GM12878 (cell line): ENCODE measurements around the gene PADI4.

Experiments
- ASH2L ChIP-seq: fragments of 300-600, 200-600 bp; sonication (generic); IDR thresholded peaks from 2 replicates; pipeline ENCODE4 v1.6.1; 2017; ENCODE audit warnings: low read depth, mild to moderate bottlenecking, borderline replicate concordance
- CEBPB ChIP-seq, 2 experiments: fragments of 150-350 bp in 1 of 2; IDR thresholded peaks; 2 replicates each; pipeline ENCODE4 v1.6.1; 2012 to 2014; ENCODE audit warnings: low read depth in 2 of 2, low read length in 2 of 2, borderline replicate concordance in 1 of 2, inconsistent platforms in 1 of 2
- CTCF ChIP-seq, 3 experiments: IDR thresholded peaks in 2 of 3; conservative IDR thresholded peaks in 1 of 3; 2 replicates each; pipeline ENCODE4 v1.5.1; 2011; ENCODE audit warnings: low read depth in 3 of 3, low read length in 3 of 3, mild to moderate bottlenecking in 3 of 3, control low read depth in 2 of 3, moderate library complexity in 2 of 3, inconsistent platforms in 1 of 3, mixed read lengths in 1 of 3; ENCODE audit not compliant: control insufficient read depth in 2 of 3, insufficient read depth in 1 of 3; ENCODE audit errors: extremely low read depth in 1 of 3
- FOXM1 ChIP-seq: IDR thresholded peaks from 2 replicates; pipeline ENCODE4 v1.6.1; 2012; ENCODE audit warnings: low read depth, mild to moderate bottlenecking, inconsistent platforms, low read length, moderate library complexity
- KAT2A ChIP-seq: conservative IDR thresholded peaks from 2 replicates; pipeline ENCODE4 v1.6.1; 2011; ENCODE audit warnings: low read depth, low read length; ENCODE audit not compliant: control insufficient read depth
- MTA3 ChIP-seq: IDR thresholded peaks from 2 replicates; pipeline ENCODE4 v1.6.1; 2012; ENCODE audit warnings: low read length, inconsistent platforms, borderline replicate concordance
- NFYA ChIP-seq: IDR thresholded peaks from 2 replicates; pipeline ENCODE4 v1.6.1; 2011; ENCODE audit warnings: low read depth, mild to moderate bottlenecking, low read length, improper control_type of control experiment, borderline replicate concordance
- NR2F1 ChIP-seq: fragments of 450-650 bp; conservative IDR thresholded peaks from 2 replicates; pipeline ENCODE4 v1.6.1; 2017; ENCODE audit warnings: mild to moderate bottlenecking
- POLR2A ChIP-seq: IDR thresholded peaks from 2 replicates; pipeline ENCODE4 v1.6.1; 2011; ENCODE audit warnings: low read depth, mild to moderate bottlenecking, low read length
- POLR2AphosphoS5 ChIP-seq: IDR thresholded peaks from 2 replicates; pipeline ENCODE4 v1.6.1; 2011; ENCODE audit warnings: mild to moderate bottlenecking, low read length, inconsistent platforms
- TARDBP ChIP-seq: IDR thresholded peaks from 2 replicates; pipeline ENCODE4 v1.6.1; 2016; ENCODE audit warnings: borderline replicate concordance
- ZNF24 ChIP-seq: fragments of 450-650 bp; IDR thresholded peaks from 2 replicates; pipeline ENCODE4 v1.6.1; 2017; ENCODE audit warnings: antibody characterized with exemption, mild to moderate bottlenecking
- ZNF274 ChIP-seq: IDR thresholded peaks from one replicate; pipeline ENCODE4 v1.8.0; 2011; ENCODE audit not compliant: insufficient read length, insufficient read depth
- TF ChIP-seq, protein P1 (sequence below): IDR thresholded peaks from 2 replicates; pipeline ENCODE4 v1.6.1; 2012; ENCODE audit warnings: mild to moderate bottlenecking, low read depth, low read length

DNA sequence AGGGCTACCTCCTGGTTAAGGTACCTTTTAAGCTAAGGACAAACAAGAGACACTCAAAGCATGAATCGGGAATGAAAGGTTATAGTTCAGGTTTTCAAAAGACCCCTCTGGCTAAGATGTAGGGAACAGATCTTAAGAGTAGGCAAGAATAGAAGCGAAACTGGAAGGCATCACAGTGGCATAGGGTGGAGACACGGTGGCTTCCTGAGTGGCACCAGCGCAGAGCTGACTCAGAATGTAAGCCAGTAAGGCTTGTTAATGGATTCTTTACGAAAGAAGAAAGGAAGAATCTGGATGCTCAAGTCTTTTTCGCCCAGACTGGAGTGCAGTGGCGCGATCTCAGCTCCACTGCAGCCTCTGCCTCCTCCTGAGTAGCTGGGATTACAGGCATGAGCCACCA, 85.2 kb downstream of the PADI4 start:
- TF ChIP-seq, protein P1, sequence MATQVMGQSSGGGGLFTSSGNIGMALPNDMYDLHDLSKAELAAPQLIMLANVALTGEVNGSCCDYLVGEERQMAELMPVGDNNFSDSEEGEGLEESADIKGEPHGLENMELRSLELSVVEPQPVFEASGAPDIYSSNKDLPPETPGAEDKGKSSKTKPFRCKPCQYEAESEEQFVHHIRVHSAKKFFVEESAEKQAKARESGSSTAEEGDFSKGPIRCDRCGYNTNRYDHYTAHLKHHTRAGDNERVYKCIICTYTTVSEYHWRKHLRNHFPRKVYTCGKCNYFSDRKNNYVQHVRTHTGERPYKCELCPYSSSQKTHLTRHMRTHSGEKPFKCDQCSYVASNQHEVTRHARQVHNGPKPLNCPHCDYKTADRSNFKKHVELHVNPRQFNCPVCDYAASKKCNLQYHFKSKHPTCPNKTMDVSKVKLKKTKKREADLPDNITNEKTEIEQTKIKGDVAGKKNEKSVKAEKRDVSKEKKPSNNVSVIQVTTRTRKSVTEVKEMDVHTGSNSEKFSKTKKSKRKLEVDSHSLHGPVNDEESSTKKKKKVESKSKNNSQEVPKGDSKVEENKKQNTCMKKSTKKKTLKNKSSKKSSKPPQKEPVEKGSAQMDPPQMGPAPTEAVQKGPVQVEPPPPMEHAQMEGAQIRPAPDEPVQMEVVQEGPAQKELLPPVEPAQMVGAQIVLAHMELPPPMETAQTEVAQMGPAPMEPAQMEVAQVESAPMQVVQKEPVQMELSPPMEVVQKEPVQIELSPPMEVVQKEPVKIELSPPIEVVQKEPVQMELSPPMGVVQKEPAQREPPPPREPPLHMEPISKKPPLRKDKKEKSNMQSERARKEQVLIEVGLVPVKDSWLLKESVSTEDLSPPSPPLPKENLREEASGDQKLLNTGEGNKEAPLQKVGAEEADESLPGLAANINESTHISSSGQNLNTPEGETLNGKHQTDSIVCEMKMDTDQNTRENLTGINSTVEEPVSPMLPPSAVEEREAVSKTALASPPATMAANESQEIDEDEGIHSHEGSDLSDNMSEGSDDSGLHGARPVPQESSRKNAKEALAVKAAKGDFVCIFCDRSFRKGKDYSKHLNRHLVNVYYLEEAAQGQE, result no peak
- TF ChIP-seq ZNF274 (no peak), CTCF (IDR thresholded peaks at IDR 0.05 in 2 of 3, conservative IDR thresholded peaks at IDR 0.05 in 1 of 3; ENCODE audit: control insufficient read depth in 2 of 3, extremely low read depth in 1 of 3, insufficient read depth in 1 of 3, low read depth in 3 of 3, low read length in 3 of 3) (no peak), TARDBP (no peak), POLR2A (no peak), POLR2AphosphoS5 (no peak), CEBPB (IDR thresholded peaks at IDR 0.05; ENCODE audit: borderline replicate concordance in 1 of 2, low read depth in 2 of 2, low read length in 2 of 2) (no peak), ZNF24 (no peak), MTA3 (no peak), KAT2A (no peak), ASH2L (no peak), NR2F1 (no peak), NFYA (no peak), FOXM1 (no peak)
